HepG2 (cell line): Measurements from ENCODE around the gene TAF6. TPM values are rescaled to one million over a fixed set of nuclear protein-coding genes. Genes with fewer than 3 reads are reported as not detected.

Source experiments
- CEBPZ ChIP-seq: IDR thresholded peaks from 2 replicates; pipeline ENCODE4 v1.6.1; 2012; ENCODE audit warnings: low read length, improper control_type of control experiment
- RFX3 ChIP-seq: IDR thresholded peaks from 2 replicates; pipeline ENCODE4 v1.6.1; 2016; ENCODE audit warnings: missing biosample characterization, missing genetic modification reagents
- RXRA ChIP-seq: sonication (generic); formaldehyde crosslinking; IDR thresholded peaks from 2 replicates; pipeline ENCODE4 v1.5.1; 2020; ENCODE audit warnings: missing genetic modification reagents
- SALL1 ChIP-seq: sonication (generic); formaldehyde crosslinking; IDR thresholded peaks from 2 replicates; pipeline ENCODE4 v1.8.0; 2022; ENCODE audit warnings: mild to moderate bottlenecking, missing genetic modification reagents
- SP4 ChIP-seq: sonication (generic); formaldehyde crosslinking; IDR thresholded peaks from 2 replicates; pipeline ENCODE4 v1.8.1; 2023; ENCODE audit warnings: mild to moderate bottlenecking, missing genetic modification reagents
- TCF12 ChIP-seq, 2 experiments: fragments of 450-650 bp in 1 of 2; sonication (generic) in 1 of 2; formaldehyde crosslinking in 1 of 2; IDR thresholded peaks; 2 replicates each; pipeline versions ENCODE4 v1.6.1 to v1.8.0; 2017 to 2022; ENCODE audit warnings: antibody characterized with exemption in 1 of 2, mild to moderate bottlenecking in 1 of 2, missing genetic modification reagents in 1 of 2, moderate library complexity in 1 of 2
- TOPORS ChIP-seq: sonication (generic); formaldehyde crosslinking; IDR thresholded peaks from 2 replicates; pipeline ENCODE4 v1.8.0; 2023; ENCODE audit warnings: mild to moderate bottlenecking, missing genetic modification reagents
- ZFP41 ChIP-seq: sonication (generic); formaldehyde crosslinking; IDR thresholded peaks from 2 replicates; pipeline ENCODE4 v1.4.0; 2020; ENCODE audit warnings: mild to moderate bottlenecking, missing genetic modification reagents, borderline replicate concordance
- ZFP90 ChIP-seq: sonication (generic); formaldehyde crosslinking; IDR thresholded peaks from 2 replicates; pipeline ENCODE4 v1.8.0; 2022; ENCODE audit warnings: missing genetic modification reagents, mild to moderate bottlenecking, inconsistent platforms, borderline replicate concordance
- ZMYM3 ChIP-seq: sonication (generic); formaldehyde crosslinking; IDR thresholded peaks from 2 replicates; pipeline ENCODE4 v1.5.1; 2020; ENCODE audit warnings: mild to moderate bottlenecking, missing genetic modification reagents
- ZNF432 ChIP-seq: sonication (generic); formaldehyde crosslinking; IDR thresholded peaks from 2 replicates; pipeline ENCODE4 v1.5.0; 2020; ENCODE audit warnings: missing genetic modification reagents, mild to moderate bottlenecking, borderline replicate concordance
- ZNF552 ChIP-seq: sonication (generic); formaldehyde crosslinking; IDR thresholded peaks from 2 replicates; pipeline ENCODE4 v1.9.0; 2022; ENCODE audit warnings: missing genetic modification reagents, mild to moderate bottlenecking, borderline replicate concordance
- ZNF704 ChIP-seq: sonication (generic); formaldehyde crosslinking; IDR thresholded peaks from 2 replicates; pipeline ENCODE4 v1.8.1; 2023; ENCODE audit warnings: mild to moderate bottlenecking, inconsistent platforms, moderate library complexity, missing genetic modification reagents, borderline replicate concordance
- ZNF816 ChIP-seq: sonication (generic); formaldehyde crosslinking; IDR thresholded peaks from 2 replicates; pipeline ENCODE4 v1.8.0; 2022; ENCODE audit warnings: missing genetic modification reagents, mild to moderate bottlenecking, borderline replicate concordance
- ZNF841 ChIP-seq: sonication (generic); formaldehyde crosslinking; IDR thresholded peaks from 2 replicates; pipeline ENCODE4 v1.8.1; 2023; ENCODE audit warnings: missing genetic modification reagents, borderline replicate concordance
- polyA plus RNA-seq, 8 experiments: library from polyadenylated mRNA; depleted of rRNA in 3 of 8; stranded (reverse) in 7 of 8; unstranded in 1 of 8; fragments of >200 nt; fragmentation: Illumina TruSeq in 4 of 8; extraction: Trizol in 4 of 8; gene quantifications; 2 replicates each; pipeline versions ENCODE4 v1.2.1 to v1.2.3, GENCODE V29; 2011 to 2016; ENCODE audit warnings: low read depth in 4 of 8, missing spikeins in 1 of 8, mixed read lengths in 1 of 8; ENCODE audit not compliant: insufficient read depth in 1 of 8
- total RNA-seq, 5 experiments: library from RNA; depleted of rRNA; stranded (reverse); fragments of >200 nt; fragmentation: Illumina TruSeq; extraction: Trizol; gene quantifications; 2 replicates each; pipeline ENCODE4 v1.2.3, GENCODE V29; 2016; ENCODE audit warnings: low read depth in 1 of 5
- TF ChIP-seq, protein P1 (sequence below), 2 experiments: IDR thresholded peaks; 2 replicates each; pipeline ENCODE4 v1.6.1; 2011 to 2012; ENCODE audit warnings: low read length in 2 of 2, borderline replicate concordance in 1 of 2, low read depth in 1 of 2, mild to moderate bottlenecking in 1 of 2, moderate library complexity in 1 of 2
- TF ChIP-seq, protein P2 (sequence below): sonication (generic); formaldehyde crosslinking; IDR thresholded peaks from 2 replicates; pipeline ENCODE4 v1.9.0; 2021; ENCODE audit warnings: missing genetic modification reagents, borderline replicate concordance

Gene TAF6
- total and polyA plus RNA-seq, 2 of the 13 experiments (the other 11 are each of a cell fraction or from before 2014, with no cell fraction given), result 12.9 to 18.8 TPM

DNA sequence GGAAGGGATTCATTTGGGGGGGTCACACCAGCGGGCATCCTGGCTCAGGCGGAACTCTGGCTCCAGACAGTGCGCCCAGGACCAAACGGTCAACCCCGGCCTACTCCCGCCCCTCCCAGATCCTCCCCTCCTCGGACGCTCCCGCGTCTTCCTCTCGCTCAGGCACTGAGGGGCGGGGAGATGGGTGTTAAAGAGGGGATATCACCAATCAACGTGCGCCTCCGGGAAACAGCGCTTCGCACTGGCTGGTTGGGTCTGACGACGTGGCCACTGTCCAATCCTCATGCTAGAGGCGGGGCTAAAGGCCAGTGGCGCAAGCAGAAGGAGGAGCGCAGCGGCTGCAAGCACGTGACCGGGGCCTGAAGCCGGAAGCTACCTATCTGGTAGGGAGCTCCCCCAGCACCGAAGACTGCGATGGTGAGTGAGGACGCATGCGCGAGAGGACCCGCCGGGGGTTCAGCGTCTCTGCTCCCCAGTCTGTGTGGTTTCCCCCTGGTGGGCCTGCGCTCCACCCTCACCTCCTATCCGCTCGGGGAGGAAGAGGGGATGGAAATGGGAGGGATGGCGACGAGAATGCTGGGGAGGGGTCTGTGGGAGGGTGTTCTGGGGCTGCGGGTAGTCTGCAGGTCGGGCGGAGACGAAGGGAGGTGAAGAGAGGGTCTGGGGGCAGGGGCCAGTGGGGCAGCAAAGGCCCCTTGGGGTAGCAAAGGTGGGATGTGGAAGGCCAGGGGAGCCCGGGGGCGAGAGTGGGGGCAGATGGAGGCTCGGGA lies 29.6 kb upstream of the TAF6 start, which contains the start of gene LAMTOR4 (continued):
- TF ChIP-seq CEBPZ, result no peak
- no peak for TF ChIP-seq TCF12 (IDR thresholded peaks at IDR 0.05)
- no peak for TF ChIP-seq TCF12 (CRISPR knock-in tag; IDR thresholded peaks at IDR 0.05)
- TF ChIP-seq ZMYM3, result no peak
- TF ChIP-seq SP4 (CRISPR knock-in tag), result peak; percentile 96
- TF ChIP-seq ZNF841 (CRISPR knock-in tag), result no peak
- peak; percentile 55 for TF ChIP-seq SALL1 (CRISPR knock-in tag)
- TF ChIP-seq, protein P1, sequence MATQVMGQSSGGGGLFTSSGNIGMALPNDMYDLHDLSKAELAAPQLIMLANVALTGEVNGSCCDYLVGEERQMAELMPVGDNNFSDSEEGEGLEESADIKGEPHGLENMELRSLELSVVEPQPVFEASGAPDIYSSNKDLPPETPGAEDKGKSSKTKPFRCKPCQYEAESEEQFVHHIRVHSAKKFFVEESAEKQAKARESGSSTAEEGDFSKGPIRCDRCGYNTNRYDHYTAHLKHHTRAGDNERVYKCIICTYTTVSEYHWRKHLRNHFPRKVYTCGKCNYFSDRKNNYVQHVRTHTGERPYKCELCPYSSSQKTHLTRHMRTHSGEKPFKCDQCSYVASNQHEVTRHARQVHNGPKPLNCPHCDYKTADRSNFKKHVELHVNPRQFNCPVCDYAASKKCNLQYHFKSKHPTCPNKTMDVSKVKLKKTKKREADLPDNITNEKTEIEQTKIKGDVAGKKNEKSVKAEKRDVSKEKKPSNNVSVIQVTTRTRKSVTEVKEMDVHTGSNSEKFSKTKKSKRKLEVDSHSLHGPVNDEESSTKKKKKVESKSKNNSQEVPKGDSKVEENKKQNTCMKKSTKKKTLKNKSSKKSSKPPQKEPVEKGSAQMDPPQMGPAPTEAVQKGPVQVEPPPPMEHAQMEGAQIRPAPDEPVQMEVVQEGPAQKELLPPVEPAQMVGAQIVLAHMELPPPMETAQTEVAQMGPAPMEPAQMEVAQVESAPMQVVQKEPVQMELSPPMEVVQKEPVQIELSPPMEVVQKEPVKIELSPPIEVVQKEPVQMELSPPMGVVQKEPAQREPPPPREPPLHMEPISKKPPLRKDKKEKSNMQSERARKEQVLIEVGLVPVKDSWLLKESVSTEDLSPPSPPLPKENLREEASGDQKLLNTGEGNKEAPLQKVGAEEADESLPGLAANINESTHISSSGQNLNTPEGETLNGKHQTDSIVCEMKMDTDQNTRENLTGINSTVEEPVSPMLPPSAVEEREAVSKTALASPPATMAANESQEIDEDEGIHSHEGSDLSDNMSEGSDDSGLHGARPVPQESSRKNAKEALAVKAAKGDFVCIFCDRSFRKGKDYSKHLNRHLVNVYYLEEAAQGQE (IDR thresholded peaks at IDR 0.05; ENCODE audit: borderline replicate concordance in 1 of 2, low read depth in 1 of 2, low read length in 2 of 2), result 0 out of 4 replicates have a peak, but pooled peaks of 1 of the 2 experiments have one; percentile 2
- TF ChIP-seq, protein P2, sequence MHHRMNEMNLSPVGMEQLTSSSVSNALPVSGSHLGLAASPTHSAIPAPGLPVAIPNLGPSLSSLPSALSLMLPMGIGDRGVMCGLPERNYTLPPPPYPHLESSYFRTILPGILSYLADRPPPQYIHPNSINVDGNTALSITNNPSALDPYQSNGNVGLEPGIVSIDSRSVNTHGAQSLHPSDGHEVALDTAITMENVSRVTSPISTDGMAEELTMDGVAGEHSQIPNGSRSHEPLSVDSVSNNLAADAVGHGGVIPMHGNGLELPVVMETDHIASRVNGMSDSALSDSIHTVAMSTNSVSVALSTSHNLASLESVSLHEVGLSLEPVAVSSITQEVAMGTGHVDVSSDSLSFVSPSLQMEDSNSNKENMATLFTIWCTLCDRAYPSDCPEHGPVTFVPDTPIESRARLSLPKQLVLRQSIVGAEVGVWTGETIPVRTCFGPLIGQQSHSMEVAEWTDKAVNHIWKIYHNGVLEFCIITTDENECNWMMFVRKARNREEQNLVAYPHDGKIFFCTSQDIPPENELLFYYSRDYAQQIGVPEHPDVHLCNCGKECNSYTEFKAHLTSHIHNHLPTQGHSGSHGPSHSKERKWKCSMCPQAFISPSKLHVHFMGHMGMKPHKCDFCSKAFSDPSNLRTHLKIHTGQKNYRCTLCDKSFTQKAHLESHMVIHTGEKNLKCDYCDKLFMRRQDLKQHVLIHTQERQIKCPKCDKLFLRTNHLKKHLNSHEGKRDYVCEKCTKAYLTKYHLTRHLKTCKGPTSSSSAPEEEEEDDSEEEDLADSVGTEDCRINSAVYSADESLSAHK (CRISPR knock-in tag), result no peak
- TF ChIP-seq ZNF816 (CRISPR knock-in tag), result no peak
- peak; percentile 31; the same call in 1 of the 2 replicates for TF ChIP-seq ZNF704
- TF ChIP-seq RXRA, result peak; percentile 46
- TF ChIP-seq ZFP90, result no peak; the same call in 1 of the 2 replicates
- TF ChIP-seq ZNF432 (CRISPR knock-in tag), result no peak
- TF ChIP-seq ZNF552 (CRISPR knock-in tag), result no peak
- no peak for TF ChIP-seq TOPORS (CRISPR knock-in tag)
- no peak for TF ChIP-seq ZFP41 (CRISPR knock-in tag)
- no peak for TF ChIP-seq RFX3 (CRISPR knock-in tag)
